Pericardium fibroblast (primary cell): ENCODE measurements around the gene KDM5D. TPM values are rescaled to one million over a fixed set of nuclear protein-coding genes. Genes with fewer than 3 reads are reported as not detected.

ENCODE experiments used
- total RNA-seq: library from RNA; depleted of rRNA; stranded (reverse); fragments of >200 nt; gene quantifications from 2 replicates; pipeline ENCODE4 v1.2.3, GENCODE V29; 2015

The KDM5D gene
- total RNA-seq: 11.6 and 16.9 TPM in 2 replicates

GRCh38 chrY:19744381-19745378 is at the start of gene KDM5D:
Gene KDM5D (minus strand): TSS chrY:19744726. CDS start chrY:19744534, 192 bp downstream.

